AG10803 (cell line): Measurements from ENCODE around the gene IL25.

Source experiments
- DNase-seq: peaks from one replicate; pipeline ENCODE4 v3.0.0; 2010; ENCODE audit warnings: low read depth
- H3K4me3 ChIP-seq: 2 replicates; pipeline ENCODE4 v1.5.1; 2011; ENCODE audit warnings: mild to moderate bottlenecking, low read length, control low read depth
- TF ChIP-seq, protein P1 (sequence below): conservative IDR thresholded peaks from 2 replicates; pipeline ENCODE4 v1.5.1; 2011; ENCODE audit warnings: mild to moderate bottlenecking, low read length, control low read depth, inconsistent platforms

The IL25 gene

GRCh38 chr14:23402296-23403138 lies 29.9 kb downstream of the IL25 start:
- TF ChIP-seq, protein P1, sequence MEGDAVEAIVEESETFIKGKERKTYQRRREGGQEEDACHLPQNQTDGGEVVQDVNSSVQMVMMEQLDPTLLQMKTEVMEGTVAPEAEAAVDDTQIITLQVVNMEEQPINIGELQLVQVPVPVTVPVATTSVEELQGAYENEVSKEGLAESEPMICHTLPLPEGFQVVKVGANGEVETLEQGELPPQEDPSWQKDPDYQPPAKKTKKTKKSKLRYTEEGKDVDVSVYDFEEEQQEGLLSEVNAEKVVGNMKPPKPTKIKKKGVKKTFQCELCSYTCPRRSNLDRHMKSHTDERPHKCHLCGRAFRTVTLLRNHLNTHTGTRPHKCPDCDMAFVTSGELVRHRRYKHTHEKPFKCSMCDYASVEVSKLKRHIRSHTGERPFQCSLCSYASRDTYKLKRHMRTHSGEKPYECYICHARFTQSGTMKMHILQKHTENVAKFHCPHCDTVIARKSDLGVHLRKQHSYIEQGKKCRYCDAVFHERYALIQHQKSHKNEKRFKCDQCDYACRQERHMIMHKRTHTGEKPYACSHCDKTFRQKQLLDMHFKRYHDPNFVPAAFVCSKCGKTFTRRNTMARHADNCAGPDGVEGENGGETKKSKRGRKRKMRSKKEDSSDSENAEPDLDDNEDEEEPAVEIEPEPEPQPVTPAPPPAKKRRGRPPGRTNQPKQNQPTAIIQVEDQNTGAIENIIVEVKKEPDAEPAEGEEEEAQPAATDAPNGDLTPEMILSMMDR: no peak
- DNase-seq: no peak
- H3K4me3 ChIP-seq: no peak overlapping the region

DNA sequence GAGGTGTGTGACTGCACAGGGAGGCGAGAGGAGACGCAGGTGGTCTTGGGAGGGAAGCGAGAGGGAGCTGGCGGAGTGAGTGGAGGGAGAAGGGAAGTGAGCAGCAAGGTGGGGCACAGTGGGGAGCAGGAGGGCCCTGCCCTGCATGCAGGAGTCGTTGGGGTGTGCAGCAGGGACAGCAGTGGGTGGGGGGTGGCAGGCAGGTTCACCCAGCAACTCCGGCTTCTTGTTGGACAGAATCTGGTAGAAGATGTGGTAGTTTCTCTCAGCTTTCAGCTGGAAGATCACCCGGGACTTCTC lies 30.5 kb downstream of the IL25 start:
- DNase-seq: no peak
- TF ChIP-seq, protein P1: no peak
- H3K4me3 ChIP-seq: no peak overlapping the region

GRCh38 chr14:23403908-23404307 lies 31.3 kb downstream of the IL25 start:
- no peak overlapping the region for H3K4me3 ChIP-seq
- TF ChIP-seq, protein P1: no peak
- DNase-seq: no peak

DNA sequence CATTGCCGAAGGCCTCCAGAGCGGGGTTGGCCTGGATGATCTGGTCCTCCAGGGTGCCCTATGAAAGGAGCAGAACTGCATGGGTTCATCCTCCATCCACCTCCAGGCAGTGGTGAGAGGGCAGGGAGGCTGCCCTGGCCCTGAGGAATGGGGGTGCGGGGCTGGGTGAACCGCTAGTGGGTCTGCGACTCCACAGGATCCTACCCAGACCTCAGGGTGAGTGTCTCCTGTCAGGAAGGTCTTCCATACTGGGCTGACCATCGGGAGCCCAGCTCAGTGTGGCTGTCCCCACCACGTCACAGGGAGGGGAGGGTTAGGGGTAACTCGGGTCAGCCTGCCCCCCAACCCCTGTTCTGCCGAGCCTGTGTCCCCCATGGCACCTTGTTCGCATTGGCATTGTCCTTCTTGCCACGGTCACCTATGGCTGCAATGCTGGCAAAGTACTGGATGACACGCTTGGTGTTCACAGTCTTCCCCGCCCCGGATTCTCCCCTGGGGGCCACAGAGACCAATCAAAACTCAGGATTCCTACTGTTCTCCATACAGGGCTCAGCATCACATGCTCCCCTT lies 31.8 kb downstream of the IL25 start:
- DNase-seq: no peak
- TF ChIP-seq, protein P1: no peak
- no peak overlapping the region for H3K4me3 ChIP-seq

- TF ChIP-seq, protein P1: no peak
- no peak for DNase-seq
- no peak overlapping the region for H3K4me3 ChIP-seq
Measured at GRCh38 chr14:23405096-23405495, 32.5 kb downstream of the IL25 start.

DNA sequence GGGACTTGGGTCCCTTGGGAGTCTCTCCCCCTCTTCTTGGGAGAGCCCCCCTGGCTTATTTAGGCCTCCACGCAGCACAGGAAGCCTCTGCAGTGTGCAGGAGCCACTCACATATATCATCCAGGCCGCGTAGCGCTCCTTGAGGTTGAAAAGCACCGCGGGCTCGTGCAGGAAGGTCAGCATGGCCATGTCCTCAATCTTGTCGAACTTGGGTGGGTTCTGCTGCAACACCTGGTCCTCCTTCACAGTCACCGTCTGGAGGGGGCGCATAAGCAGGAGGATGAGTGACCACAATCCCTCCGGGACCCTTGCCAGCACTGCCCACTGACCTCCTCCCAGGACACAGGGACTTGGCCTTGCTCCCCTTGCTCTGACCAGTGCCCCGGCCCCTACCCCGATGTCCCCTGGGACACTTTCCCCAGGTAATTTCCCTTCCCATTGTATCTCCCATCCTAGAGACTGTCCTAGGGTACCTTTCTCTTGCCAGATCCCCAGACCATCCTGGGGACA lies 33.0 kb downstream of the IL25 start:
- DNase-seq: no peak
- H3K4me3 ChIP-seq: no peak overlapping the region
- TF ChIP-seq, protein P1: no peak

- TF ChIP-seq, protein P1: no peak
- H3K4me3 ChIP-seq: no peak overlapping the region
- DNase-seq: no peak
Measured at GRCh38 chr14:23406244-23406643, 33.6 kb downstream of the IL25 start.
